CD4-positive, alpha-beta T cell treated with Interleukin-2 at 100 ng/mL for 4 hours (primary cell): ENCODE data around the gene VHLL.
"Not testable (repeated sequence)": the region's sequence is repeated elsewhere in the genome, so short reads cannot be mapped to it uniquely, and the experiment has no call there.

Experiments
- DNase-seq: peaks from one replicate; pipeline ENCODE4 v3.0.0-alpha.2; 2020; ENCODE audit warnings: low spot score

The VHLL gene

DNA sequence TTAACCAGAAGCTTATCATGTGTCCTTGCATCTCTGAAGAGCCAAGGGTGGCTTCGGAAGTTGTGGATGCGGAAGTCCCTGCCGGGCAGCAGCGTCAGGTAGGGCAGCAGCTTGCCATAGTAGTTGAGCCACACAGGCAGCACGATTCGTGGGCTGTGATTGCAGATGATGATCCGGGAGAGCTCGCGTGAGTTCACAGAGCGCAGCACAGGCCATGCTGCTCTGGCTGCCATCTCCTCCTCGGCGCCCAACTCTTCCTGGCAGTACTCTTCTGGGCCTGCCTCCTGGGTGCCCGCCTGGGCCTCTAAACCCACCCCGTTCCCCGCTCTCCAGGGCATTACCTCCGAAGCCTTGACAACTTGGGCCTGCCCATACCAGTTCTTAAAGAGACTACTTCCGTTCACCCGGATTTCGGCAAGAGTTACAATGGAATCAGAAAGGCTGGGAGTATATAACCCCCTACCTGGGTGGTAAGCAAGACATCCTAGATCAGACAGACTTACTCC is at the start of gene VHLL:
TSS of gene VHLL (minus strand) at position 456 of the 506 bp plus-strand sequence. CDS start at position 338, 118 bp downstream.
- no peak for DNase-seq

GRCh38 chr1:156347331-156347730 is 48.2 kb upstream of the VHLL start:
- no peak for DNase-seq

GRCh38 chr1:156346636-156347035 is 47.5 kb upstream of the VHLL start:
- DNase-seq: no peak

GRCh38 chr1:156346035-156346434 is 46.9 kb upstream of the VHLL start:
- not testable (repeated sequence) for DNase-seq

DNA sequence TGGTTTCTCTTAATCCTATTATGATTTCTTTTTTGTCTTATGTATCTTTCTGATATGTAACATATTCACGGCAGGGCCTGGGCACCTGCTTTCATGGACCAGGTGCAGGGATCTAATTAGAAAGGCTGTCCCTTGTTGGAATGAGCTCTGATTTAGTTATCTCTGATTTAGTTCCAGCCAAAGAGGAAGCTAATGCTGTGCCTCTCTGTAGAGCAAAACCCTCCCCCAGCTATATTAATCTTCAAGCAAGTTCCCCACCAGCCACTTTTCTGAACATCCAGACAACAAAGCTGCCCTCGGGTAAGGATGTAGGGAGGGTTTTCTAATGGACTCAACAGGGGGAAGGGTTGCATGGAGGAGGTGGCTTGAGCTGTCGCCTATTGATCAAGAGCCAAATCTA is 45.3 kb upstream of the VHLL start:
- DNase-seq: no peak

- DNase-seq: no peak
These were observed 43.3 kb upstream of the VHLL start for GRCh38 chr1:156342166-156342955.

DNA sequence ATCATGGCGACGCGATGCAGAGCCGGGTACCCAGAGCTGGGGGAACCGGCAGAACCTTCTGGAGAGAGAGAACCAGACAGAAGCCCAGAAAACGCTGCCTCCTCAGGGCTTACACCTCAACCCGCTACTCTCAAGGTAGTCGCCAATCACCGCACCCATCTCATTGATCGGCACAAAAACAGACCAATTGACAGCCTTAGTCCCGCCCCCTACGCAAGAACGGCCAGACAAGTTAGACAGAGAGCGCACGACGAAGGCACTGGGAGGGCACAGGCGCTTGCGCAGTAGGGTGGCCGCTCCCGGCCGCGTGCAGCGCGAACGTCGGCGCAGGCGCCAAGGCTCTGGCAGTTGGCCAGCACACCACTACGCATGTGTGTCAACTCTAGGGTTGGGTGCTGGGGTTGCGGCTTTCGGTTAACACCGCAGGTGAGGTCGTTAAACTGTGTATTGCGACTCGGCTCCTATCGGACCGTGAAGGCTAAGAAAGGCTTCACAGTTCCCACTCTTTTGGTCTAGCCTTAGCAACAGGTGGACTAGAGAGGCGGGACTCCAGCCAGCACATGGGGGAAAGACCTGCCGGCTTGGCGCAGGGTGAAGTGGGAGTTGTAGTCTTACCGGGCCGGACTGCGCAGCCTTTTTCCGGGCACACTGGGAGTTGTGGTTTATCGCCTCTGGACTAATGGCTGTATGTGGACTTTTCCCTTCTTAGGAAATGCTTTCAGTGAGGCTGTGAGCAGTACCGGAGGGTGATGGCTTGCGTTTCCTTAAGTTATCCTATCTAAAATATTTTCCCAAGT is 39.3 kb upstream of the VHLL start, which contains the start of the genes CCT3 and TSACC:
TSS of gene CCT3 (minus strand) at position 113 of the 797 bp plus-strand sequence. CDS start at position 5, 108 bp downstream.
TSS of gene TSACC (plus strand) at position 347 of the 797 bp plus-strand sequence. CDS start 1,232 bp downstream, outside the sequence.
- peak; percentile 100 for DNase-seq

GRCh38 chr1:156337888-156338179 is 38.7 kb upstream of the VHLL start:
- DNase-seq: no peak

DNA sequence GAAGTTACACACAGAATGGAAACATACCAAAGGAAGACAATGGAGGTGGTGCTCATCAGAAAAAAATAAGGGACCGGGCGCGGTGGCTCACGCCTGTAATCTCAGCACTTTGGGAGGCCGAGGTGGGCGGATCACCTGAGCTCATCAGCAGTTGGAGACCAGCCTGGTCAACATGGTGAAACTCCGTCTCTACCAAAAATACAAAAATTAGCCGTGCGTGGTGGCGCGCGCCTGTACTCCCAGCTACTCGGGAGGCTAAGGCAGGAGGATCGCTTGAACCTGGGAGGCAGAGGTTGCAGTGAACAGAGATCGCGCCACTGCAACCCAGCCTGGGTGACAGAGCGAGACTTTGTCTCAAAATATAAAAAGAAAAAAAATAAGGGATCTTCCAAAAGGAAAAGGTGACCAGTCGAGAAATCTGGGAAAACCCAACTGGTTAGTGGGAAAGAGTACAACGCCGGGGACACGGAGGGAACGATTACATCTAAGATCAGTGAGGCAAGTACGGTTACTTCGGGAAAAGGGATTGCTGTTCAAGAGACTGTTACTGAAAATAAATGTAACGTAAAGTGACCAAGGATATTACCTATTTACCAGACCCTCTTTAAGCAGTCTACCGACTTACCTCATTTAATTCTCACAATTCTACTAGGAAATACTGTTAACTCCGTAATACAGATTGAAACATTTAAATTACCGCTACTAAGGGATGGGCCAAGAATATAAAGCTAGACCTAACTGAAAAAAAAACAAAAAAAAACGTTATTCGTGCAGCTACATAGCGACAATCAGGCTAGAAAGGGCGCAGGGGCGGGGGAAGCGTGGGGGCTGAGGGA is 38.2 kb upstream of the VHLL start:
- no peak for DNase-seq

DNA sequence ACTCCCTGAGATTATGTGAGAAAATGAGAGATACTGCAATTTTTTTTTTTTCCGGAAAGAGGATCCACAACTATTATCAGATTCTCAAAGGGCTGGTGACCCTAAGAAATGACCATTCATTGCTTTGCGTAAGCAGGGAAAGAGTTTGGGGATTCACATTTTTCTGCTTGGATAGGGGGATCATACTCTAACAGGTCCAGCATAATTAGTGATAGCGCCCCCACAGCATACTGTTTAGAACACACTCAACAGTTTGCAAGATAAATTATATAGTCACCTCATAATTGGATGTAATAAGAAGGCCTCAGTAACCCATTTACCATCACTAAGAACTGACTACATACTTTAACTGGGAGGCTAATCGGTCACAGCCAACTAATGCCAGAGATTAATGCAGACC is 37.1 kb upstream of the VHLL start:
- DNase-seq: no peak

GRCh38 chr1:156323179-156323578 is 24.1 kb upstream of the VHLL start:
- DNase-seq: not testable (repeated sequence)

DNA sequence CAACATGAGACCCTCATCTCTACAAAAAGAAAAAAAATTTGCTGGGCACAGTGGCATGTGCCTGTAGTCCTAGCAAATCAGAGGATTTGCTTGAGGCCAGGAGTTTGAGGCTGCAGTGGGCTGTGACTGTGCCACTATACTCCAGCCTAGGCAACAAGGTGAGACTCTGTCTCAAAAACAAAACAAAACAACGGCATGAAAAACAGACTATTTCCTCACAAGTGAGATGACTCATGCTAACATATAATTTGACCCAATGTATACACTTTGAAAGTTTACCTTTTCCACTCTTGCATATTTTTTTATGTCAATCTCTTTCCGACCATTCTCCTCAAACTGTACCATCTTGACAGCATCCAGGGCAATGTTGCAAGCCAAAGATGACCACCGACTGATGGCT is 21.5 kb upstream of the VHLL start:
- no peak for DNase-seq

DNA sequence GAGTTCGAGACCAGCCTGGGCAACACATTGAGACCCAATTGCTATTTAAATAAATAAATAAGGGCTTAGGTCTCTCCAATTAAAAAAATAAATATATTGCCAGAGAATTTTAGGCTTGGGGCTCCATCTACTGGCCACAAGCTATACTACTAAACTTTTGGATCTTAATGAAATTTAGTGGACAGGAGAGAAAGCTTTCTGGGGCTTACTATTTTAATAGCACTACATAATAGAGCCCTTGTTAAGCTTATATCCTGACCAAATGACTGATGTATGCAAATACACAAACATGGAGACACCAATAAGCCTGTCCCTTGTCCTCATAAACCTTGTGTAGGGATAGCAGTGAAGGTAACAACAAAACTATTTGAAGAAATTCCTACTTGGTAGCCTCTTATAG is 20.6 kb upstream of the VHLL start:
- DNase-seq: peak; percentile 34

DNA sequence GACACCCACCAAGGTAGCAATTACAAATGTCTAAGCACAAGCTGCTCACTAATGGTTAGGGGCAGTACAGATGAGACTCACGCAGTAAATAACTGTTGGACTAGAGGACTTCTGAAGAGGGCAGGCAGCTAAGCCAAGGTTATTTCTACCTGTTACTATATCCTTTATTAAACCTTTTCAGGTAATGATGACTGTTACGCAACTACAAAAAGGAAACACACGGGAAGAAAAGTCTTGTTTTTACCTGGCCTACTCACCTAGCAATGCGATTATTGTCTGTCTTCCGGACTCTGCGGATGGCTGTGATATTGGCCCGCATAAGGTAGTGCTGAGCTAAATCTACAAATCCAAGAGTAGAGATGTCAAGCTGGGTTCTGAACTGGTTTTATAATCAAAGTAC is 17.8 kb upstream of the VHLL start:
- DNase-seq: no peak

DNA sequence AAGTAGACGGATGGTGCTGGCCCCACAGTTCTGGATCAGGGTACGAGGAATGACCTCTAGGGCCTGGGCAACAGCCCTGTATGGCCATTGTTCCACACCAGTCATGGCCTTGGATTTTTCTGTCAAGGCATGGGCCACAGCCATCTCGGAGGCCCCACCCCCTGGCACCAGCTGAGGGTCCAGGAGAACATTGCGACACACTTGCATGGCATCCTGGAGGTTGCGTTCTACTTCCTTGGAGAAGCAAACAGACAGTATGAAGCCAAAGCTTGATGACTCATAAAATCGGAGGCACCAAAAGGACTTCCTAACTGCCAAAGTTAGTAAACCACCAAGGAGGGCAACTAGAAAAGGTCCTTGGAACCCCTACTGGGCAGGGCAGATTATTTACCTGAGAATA is 11.9 kb upstream of the VHLL start:
- DNase-seq: no peak

GRCh38 chr1:156308078-156308477 is 9.0 kb upstream of the VHLL start:
- DNase-seq: no peak

DNA sequence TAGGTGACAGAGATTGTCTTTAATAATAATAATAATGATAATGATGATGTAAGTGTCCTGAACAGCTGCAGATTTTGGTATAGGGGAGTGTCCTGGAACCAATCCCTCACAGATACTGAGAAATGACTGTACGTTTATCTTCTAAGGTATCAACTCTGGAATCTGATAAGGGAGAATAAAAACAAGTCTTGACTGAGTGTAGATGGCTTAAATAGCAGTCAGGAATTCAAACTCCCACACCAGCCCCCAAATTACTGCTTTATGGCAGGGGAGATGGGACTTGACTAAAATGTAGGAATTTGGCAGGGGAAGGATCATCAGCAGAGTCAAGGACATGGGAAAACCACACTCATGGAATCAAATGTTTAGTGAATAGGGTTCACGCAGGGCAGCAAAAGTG is 6.1 kb upstream of the VHLL start:
- DNase-seq: no peak

DNA sequence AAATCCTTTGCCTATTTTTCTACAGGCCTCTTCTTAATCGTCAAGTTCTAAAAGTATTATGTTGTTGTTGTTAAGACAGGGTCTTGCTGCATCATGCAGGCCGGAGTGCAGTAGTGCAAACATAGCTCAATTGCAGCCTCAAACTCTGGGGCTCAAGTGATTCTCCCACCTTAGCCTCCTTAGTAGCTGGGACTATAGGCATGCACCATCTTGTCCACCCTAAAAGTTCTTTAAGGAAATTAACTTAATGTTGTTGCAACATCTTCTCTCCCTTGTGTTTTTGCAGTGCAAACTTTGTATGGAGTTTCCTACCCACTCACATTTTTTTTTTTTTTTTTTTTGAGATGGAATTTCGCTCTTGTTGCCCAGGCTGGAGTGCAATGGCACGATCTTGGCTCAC is 4.1 kb upstream of the VHLL start:
- no peak for DNase-seq

DNA sequence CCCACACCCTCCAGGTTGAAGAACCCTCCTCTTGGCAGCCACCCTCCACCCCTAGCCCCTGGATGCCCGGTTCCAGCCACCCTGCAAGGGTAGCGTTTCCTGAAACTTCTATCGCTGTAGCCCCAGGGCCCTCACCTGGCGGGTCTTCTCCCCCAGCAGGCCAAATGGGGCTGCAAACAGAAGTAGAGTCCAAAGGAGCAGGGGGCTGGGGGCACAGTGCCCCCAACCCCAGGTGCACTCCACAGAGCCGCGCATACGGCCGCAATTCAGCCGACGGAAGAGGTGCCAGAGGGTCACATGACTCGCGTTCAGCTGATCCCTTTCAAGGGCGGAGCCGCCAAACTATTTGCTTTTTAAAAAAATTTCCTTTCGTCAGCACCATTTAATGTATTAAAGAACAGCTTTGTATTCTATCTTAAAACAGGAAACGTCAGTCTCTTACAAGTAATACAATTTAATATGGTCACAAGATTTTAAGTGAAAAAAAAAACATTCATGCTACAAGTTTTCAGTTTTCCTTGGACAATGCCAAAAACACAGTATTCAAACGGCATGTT is 3.6 kb downstream of the VHLL start, which contains the start of gene GLMP:
TSS of gene GLMP (minus strand) at position 289 of the 557 bp plus-strand sequence. CDS start at position 255, 34 bp downstream.
- DNase-seq: peak; percentile 57

- no peak for DNase-seq
These were observed 5.2 kb downstream of the VHLL start for GRCh38 chr1:156293895-156294294.

DNA sequence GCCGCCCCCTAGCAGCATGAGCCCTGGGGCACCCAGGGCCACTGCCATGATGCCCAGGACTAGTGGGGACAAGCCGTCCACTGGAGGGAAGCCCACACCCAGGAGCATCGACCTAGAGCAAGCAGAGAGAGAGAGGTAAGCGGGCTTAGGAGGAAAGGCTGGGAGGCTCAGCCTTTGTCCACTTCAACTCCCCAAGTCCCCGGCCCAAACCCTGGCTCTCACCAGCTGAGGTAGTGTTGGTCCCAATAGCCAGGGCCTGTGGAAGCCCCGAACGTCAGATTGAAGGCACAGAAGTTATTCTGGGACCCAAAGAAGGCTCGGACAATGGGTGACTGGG is 6.0 kb downstream of the VHLL start:
- no peak for DNase-seq
